GM12874 (cell line): Measurements from ENCODE around the gene RBP7.

ENCODE experiments used
- TF ChIP-seq, protein P1 (sequence below): IDR thresholded peaks from 2 replicates; pipeline ENCODE4 v1.5.1; 2011; ENCODE audit warnings: low read depth, mild to moderate bottlenecking, control low read depth, low read length, moderate library complexity; ENCODE audit not compliant: insufficient read depth

RBP7 gene

GRCh38 chr1:10042746-10043145, 45.7 kb downstream of the RBP7 start:
- TF ChIP-seq, protein P1, sequence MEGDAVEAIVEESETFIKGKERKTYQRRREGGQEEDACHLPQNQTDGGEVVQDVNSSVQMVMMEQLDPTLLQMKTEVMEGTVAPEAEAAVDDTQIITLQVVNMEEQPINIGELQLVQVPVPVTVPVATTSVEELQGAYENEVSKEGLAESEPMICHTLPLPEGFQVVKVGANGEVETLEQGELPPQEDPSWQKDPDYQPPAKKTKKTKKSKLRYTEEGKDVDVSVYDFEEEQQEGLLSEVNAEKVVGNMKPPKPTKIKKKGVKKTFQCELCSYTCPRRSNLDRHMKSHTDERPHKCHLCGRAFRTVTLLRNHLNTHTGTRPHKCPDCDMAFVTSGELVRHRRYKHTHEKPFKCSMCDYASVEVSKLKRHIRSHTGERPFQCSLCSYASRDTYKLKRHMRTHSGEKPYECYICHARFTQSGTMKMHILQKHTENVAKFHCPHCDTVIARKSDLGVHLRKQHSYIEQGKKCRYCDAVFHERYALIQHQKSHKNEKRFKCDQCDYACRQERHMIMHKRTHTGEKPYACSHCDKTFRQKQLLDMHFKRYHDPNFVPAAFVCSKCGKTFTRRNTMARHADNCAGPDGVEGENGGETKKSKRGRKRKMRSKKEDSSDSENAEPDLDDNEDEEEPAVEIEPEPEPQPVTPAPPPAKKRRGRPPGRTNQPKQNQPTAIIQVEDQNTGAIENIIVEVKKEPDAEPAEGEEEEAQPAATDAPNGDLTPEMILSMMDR, result no peak

GRCh38 chr1:10045480-10046355, 48.7 kb downstream of the RBP7 start:
- TF ChIP-seq, protein P1, result no peak

GRCh38 chr1:10046356-10047085, 49.5 kb downstream of the RBP7 start:
- TF ChIP-seq, protein P1, result no peak

- TF ChIP-seq, protein P1, result no peak
Measured at GRCh38 chr1:10048601-10049000, 51.6 kb downstream of the RBP7 start.

- TF ChIP-seq, protein P1, result no peak
Measured at GRCh38 chr1:10050611-10051010, 53.6 kb downstream of the RBP7 start.

DNA sequence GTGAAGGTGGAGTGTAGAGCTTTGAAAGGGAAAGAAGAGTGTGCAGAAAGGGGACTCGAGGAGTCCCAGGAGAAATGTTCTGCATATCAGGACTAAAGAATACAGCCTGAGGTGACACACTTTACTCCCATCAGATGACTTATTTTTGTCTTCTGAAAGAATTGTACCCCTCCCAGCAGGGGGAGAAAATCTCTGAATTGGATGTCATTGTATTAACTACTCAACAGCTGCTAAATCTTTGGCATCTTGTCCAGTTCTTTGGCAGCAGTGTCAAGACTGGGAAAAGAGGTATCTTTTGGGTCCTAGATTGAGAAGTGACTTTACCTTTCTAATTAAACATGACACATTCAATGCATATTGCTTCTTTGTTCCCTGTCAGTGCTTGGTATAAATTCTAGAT, 54.6 kb downstream of the RBP7 start:
- TF ChIP-seq, protein P1, result no peak

DNA sequence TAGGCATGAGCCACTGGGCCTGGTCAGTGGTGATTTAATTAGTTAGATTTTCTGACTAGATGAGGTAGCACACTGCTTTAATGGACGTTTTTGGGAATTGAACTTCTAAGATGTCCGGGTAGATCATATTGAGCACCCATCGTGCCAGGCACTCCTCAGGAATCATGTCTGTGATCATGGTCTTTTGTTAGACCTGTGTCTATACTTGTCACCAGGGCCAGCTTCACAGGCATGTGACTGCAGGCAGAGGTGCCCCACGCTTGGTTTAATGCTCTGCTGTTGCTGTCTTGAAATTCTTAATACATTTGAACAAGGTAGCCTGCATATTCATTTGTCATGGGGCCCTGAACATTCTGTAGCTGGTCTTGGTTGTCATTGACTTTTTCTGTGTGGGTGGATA, 55.3 kb downstream of the RBP7 start:
- TF ChIP-seq, protein P1, result no peak
